Prostate gland (tissue), 2 donors: Measurements from ENCODE around the gene LIG3.

Experiments used
- POLR2A ChIP-seq: fragments of 450-650 bp; IDR thresholded peaks from one replicate; pipeline ENCODE4 v1.6.1; 2016; ENCODE audit warnings: antibody characterized with exemption, mild to moderate bottlenecking
- POLR2AphosphoS5 ChIP-seq: sonication (generic); formaldehyde crosslinking; IDR thresholded peaks from one replicate; pipeline ENCODE4 v1.6.1; 2017; ENCODE audit warnings: antibody characterized with exemption
- TF ChIP-seq, protein P1 (sequence below), 4 experiments: fragments of 200-600 bp in 2 of 4; fragments of 450-650 bp in 2 of 4; sonication (generic) in 2 of 4; IDR thresholded peaks; 1 replicate in 3 of 4; 2 replicates in 1 of 4; pipeline ENCODE4 v1.5.1; 2016 to 2019; ENCODE audit warnings: antibody characterized with exemption in 4 of 4, mild to moderate bottlenecking in 2 of 4, moderate library complexity in 2 of 4

DNA sequence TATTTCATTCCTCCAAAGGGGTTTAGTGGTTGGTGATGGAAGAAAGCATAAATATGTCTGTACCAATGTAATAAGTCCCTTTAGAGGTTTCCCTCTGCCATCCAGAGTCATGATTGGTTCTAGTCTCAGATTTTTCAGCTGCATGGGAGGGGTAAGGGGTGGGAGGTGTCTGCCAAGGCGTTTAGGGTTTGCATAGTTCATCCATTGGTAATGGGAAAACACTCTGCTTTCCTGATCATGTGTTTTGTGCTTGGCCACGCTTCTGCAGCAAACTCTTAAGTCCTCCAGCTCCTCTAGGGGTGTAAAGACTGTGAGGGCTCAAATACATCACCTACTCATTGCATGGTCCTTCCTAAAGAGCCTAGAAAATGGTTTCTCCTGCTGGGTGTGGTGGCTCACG is 29.8 kb downstream of the LIG3 start:
- TF ChIP-seq, protein P1, sequence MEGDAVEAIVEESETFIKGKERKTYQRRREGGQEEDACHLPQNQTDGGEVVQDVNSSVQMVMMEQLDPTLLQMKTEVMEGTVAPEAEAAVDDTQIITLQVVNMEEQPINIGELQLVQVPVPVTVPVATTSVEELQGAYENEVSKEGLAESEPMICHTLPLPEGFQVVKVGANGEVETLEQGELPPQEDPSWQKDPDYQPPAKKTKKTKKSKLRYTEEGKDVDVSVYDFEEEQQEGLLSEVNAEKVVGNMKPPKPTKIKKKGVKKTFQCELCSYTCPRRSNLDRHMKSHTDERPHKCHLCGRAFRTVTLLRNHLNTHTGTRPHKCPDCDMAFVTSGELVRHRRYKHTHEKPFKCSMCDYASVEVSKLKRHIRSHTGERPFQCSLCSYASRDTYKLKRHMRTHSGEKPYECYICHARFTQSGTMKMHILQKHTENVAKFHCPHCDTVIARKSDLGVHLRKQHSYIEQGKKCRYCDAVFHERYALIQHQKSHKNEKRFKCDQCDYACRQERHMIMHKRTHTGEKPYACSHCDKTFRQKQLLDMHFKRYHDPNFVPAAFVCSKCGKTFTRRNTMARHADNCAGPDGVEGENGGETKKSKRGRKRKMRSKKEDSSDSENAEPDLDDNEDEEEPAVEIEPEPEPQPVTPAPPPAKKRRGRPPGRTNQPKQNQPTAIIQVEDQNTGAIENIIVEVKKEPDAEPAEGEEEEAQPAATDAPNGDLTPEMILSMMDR (IDR thresholded peaks at IDR 0.05): no peak
- no peak for TF ChIP-seq POLR2A
- no peak for TF ChIP-seq POLR2AphosphoS5
